Measurements from ENCODE around the gene ARHGEF2. TPM values are rescaled to one million over a fixed set of nuclear protein-coding genes. Genes with fewer than 3 reads are reported as not detected.
A peak's percentile ranks its signal among the peaks of the same experiment; 100 is the strongest.

ARHGEF2 gene
- total and polyA plus RNA-seq, 2 donors (not counting 1 experiment from before 2014, with no cell fraction given): 241 to 245 TPM

DNA sequence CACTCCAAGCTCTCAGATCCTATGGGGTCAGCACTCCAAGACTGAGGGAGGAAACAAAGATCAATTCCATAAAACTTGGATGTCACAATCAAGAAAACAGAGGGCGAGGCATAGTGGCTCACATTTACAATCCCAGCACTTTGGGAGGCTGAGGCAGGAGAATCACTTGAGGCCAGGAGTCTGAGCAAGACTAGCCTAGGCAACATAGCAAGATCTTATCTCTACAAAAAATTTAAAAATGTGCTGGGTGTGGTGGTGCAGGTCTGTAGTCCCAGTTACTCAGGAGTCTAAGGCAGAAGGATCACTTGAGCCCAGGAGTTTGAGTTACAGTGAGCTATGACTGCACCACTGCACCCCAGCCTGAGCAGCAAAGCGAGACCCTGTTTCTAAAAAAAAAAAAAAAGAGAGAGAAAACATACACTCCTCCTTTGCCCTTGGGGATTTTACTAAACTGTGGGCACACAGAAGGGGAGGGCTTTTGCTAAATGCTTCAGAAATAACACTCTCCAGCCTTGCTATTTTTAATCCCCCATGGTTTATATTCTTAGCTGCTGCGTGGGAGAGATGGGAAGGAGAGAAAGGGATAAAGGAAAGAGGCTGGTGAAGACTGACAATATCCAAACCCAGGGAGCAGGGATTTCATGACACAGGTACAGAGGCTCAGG is 18.1 kb downstream of the ARHGEF2 start:
- H3K4me3 Mint-ChIP-seq: peak overlapping the region; percentile 65
- Histone ChIP-seq H3K9me3 (ENCODE audit: control extremely low read depth in 1 of 3, control insufficient read depth in 2 of 3, insufficient read depth in 1 of 3, low read length in 2 of 3) (no peaks in the 10 kb centered on the region), H3K79me2 (ENCODE audit: control insufficient read depth, insufficient read depth, low read length) (peaks cover 64% of the 10 kb centered on the region), H4K20me1 (ENCODE audit: control insufficient read depth, insufficient read depth, low read length, poor library complexity, severe bottlenecking) (peaks cover 47% of the 10 kb centered on the region), H3K36me3 (replicated peaks in 1 of 2; ENCODE audit: control extremely low read depth in 1 of 2, control insufficient read depth in 1 of 2, extremely low read depth in 1 of 2, insufficient read depth in 2 of 2, low read length in 1 of 2) (peaks cover 7 to 87% of the 10 kb centered on the region in 2 experiments), H3K27ac (ENCODE audit: low read length in 2 of 2) (peak overlapping the region; percentile 51 to 69), H3K4me1 (ENCODE audit: control insufficient read depth in 2 of 2, insufficient read depth in 2 of 2, low read length in 2 of 2) (peaks cover 38 to 51% of the 10 kb centered on the region in 2 donors), H3K4me2 (replicated peaks; ENCODE audit: low read depth, low read length, poor library complexity, severe bottlenecking) (peak overlapping the region; percentile 70), H3K4me3 (ENCODE audit: control extremely low read depth in 1 of 5, extremely low read depth in 1 of 5, insufficient read depth in 1 of 5, low read depth in 2 of 5, low read length in 4 of 5) (peak overlapping the region in 2 of 5 experiments; percentile 11 to 29), H3K27me3 (replicated peaks in 1 of 4; ENCODE audit: control extremely low read depth in 1 of 4, control insufficient read depth in 3 of 4, insufficient read depth in 4 of 4, low read length in 3 of 4) (no peaks in the 10 kb centered on the region), H2AFZ (ENCODE audit: insufficient read depth, low read depth, low read length, poor library complexity, severe bottlenecking) (no peak overlapping the region), H3K9ac (ENCODE audit: low read length) (peak overlapping the region; percentile 36)
- no peaks in the 10 kb centered on the region for H3K9me3 Mint-ChIP-seq (ENCODE audit: insufficient read depth)
- no CpG with 5 or more reads among the region's 3 CpGs for WGBS (ENCODE audit: insufficient coverage)
- TF ChIP-seq CTCF (IDR thresholded peaks at IDR 0.05): no peak
- TF ChIP-seq EZH2 (IDR thresholded peaks at IDR 0.05; ENCODE audit: borderline replicate concordance, insufficient read depth, low read depth, low read length, poor library complexity, severe bottlenecking): no peak
- ChIA-PET POLR2A (interaction anchor here (0.5 to 4.4 kb wide), 10 partner anchors 11 to 74 kb away, joined by 3 to 33 read pairs (median 4); partner anchors contain the start of genes ARHGEF2 and KHDC4), CTCF (interaction anchor here (0.7 to 5.0 kb wide), 15 partner anchors 10 to 33 kb away, joined by 3 to 41 read pairs (median 4); partner anchors contain the start of genes ARHGEF2 and KHDC4)
- intact Hi-C loops (cut with micrococcal nuclease): loop anchor here (1.0 kb wide), 3 partner anchors 14 to 29 kb away; no protein-coding TSS in a partner anchor
- peaks cover 53% of the 10 kb centered on the region for H3K4me1 Mint-ChIP-seq
- ATAC-seq (ENCODE audit: low read depth): peak; percentile 86
- H3K27me3 Mint-ChIP-seq: no peaks in the 10 kb centered on the region
- H3K27ac Mint-ChIP-seq: peak overlapping the region; percentile 82
- peak; percentile 51 for DNase-seq

GRCh38 chr1:155957411-155957915 is 20.9 kb downstream of the ARHGEF2 start:
- no peak overlapping the region for H3K4me3 ChIP-seq (ENCODE audit: control extremely low read depth in 1 of 5, extremely low read depth in 1 of 5, insufficient read depth in 1 of 5, low read depth in 2 of 5, low read length in 4 of 5)
- H3K27me3 ChIP-seq (replicated peaks in 1 of 4; ENCODE audit: control extremely low read depth in 1 of 4, control insufficient read depth in 3 of 4, insufficient read depth in 4 of 4, low read length in 3 of 4): no peaks in the 10 kb centered on the region
- ChIA-PET POLR2A (interaction anchor here (0.6 to 1.9 kb wide), 4 partner anchors 11 to 27 kb away, joined by 3 to 5 read pairs (median 4); partner anchors contain the start of gene ARHGEF2), CTCF (interaction anchor here (0.9 to 3.0 kb wide), 8 partner anchors 11 to 32 kb away, joined by 3 to 16 read pairs (median 6); partner anchors contain the start of gene KHDC4)
- no peak overlapping the region for H3K4me2 ChIP-seq (replicated peaks; ENCODE audit: low read depth, low read length, poor library complexity, severe bottlenecking)
- peaks cover 38% of the 10 kb centered on the region for H4K20me1 ChIP-seq (ENCODE audit: control insufficient read depth, insufficient read depth, low read length, poor library complexity, severe bottlenecking)
- Mint-ChIP-seq H3K27me3 (no peaks in the 10 kb centered on the region), H3K27ac (peak overlapping the region; percentile 81), H3K9me3 (ENCODE audit: insufficient read depth) (no peaks in the 10 kb centered on the region), H3K4me3 (no peak overlapping the region), H3K4me1 (peaks cover 41% of the 10 kb centered on the region)
- no peak overlapping the region for H3K9ac ChIP-seq (ENCODE audit: low read length)
- no peak for ATAC-seq (ENCODE audit: low read depth)
- 98% methylated on average over 12 of the region's 12 CpGs for WGBS (ENCODE audit: insufficient coverage)
- H3K4me1 ChIP-seq (ENCODE audit: control insufficient read depth in 2 of 2, insufficient read depth in 2 of 2, low read length in 2 of 2): peaks cover 32 to 39% of the 10 kb centered on the region in 2 donors
- no peak for DNase-seq
- intact Hi-C loops (cut with micrococcal nuclease): no loop called here
- no peak overlapping the region for H2AFZ ChIP-seq (ENCODE audit: insufficient read depth, low read depth, low read length, poor library complexity, severe bottlenecking)
- H3K79me2 ChIP-seq (ENCODE audit: control insufficient read depth, insufficient read depth, low read length): peaks cover 65% of the 10 kb centered on the region
- H3K27ac ChIP-seq (ENCODE audit: low read length in 2 of 2): peak overlapping the region in 1 of 2 donors; percentile 56
- peaks cover 4 to 90% of the 10 kb centered on the region in 2 experiments for H3K36me3 ChIP-seq (replicated peaks in 1 of 2; ENCODE audit: control extremely low read depth in 1 of 2, control insufficient read depth in 1 of 2, extremely low read depth in 1 of 2, insufficient read depth in 2 of 2, low read length in 1 of 2)
- no peaks in the 10 kb centered on the region for H3K9me3 ChIP-seq (ENCODE audit: control extremely low read depth in 1 of 3, control insufficient read depth in 2 of 3, insufficient read depth in 1 of 3, low read length in 2 of 3)
- TF ChIP-seq EZH2 (IDR thresholded peaks at IDR 0.05; ENCODE audit: borderline replicate concordance, insufficient read depth, low read depth, low read length, poor library complexity, severe bottlenecking) (no peak), CTCF (IDR thresholded peaks at IDR 0.05) (no peak)
